H1 (cell line): ENCODE data around the gene CAMKMT. TPM values are rescaled to one million over a fixed set of nuclear protein-coding genes. Genes with fewer than 3 reads are reported as not detected.

Experiments
- CHD7 ChIP-seq: fragments of 300-600 bp; sonication (generic); IDR thresholded peaks from 2 replicates; pipeline ENCODE4 v1.7.1; 2012; ENCODE audit warnings: low read length, moderate library complexity, mild to moderate bottlenecking, inconsistent platforms; ENCODE audit not compliant: insufficient replicate concordance
- HDAC2 ChIP-seq, 2 experiments: fragments of 300-600 bp in 1 of 2; sonication (generic) in 1 of 2; IDR thresholded peaks; 2 replicates each; pipeline ENCODE4 v1.6.1; 2011 to 2012; ENCODE audit warnings: low read depth in 2 of 2, low read length in 2 of 2, mild to moderate bottlenecking in 2 of 2, moderate library complexity in 2 of 2, borderline replicate concordance in 1 of 2, inconsistent platforms in 1 of 2
- HDAC6 ChIP-seq: IDR thresholded peaks from one replicate; pipeline ENCODE4 v1.7.1; 2012; ENCODE audit warnings: low read depth, mild to moderate bottlenecking, inconsistent platforms, low read length, moderate library complexity
- SP4 ChIP-seq: IDR thresholded peaks from 2 replicates; pipeline ENCODE4 v1.6.1; 2012; ENCODE audit warnings: low read length, inconsistent platforms
- TAF1 ChIP-seq: IDR thresholded peaks from 2 replicates; pipeline ENCODE4 v1.6.1; 2011; ENCODE audit warnings: mild to moderate bottlenecking, low read depth, low read length
- polyA plus RNA-seq, 7 experiments: library from polyadenylated mRNA; depleted of rRNA in 3 of 7; stranded (reverse) in 5 of 7; unstranded in 2 of 7; fragments of >200 nt in 5 of 7; fragments of 200-250 nt in 2 of 7; gene quantifications; 1 replicate in 5 of 7; 2 replicates in 1 of 7; 4 replicates in 1 of 7; pipeline versions ENCODE4 v1.2.1 to v1.2.3, GENCODE V29; 2011 to 2013; ENCODE audit warnings: missing spikeins in 2 of 7, mixed read lengths in 2 of 7
- total RNA-seq: library from RNA; stranded (reverse); fragmentation: NEBNext Ultra II Directional; extraction: Animal tissue kit (Norgen Biotek cat#: 25700); gene quantifications from 2 replicates; pipeline ENCODE4 v1.2.1, GENCODE V29; 2021

The CAMKMT gene
- total and polyA plus RNA-seq, 2 of the 8 experiments (the other 6 are each of a cell fraction or from before 2014, with no cell fraction given), result 14.7 to 22.4 TPM

GRCh38 chr2:44722026-44722625 lies 360.4 kb downstream of the CAMKMT start (continued):
- TF ChIP-seq CHD7, result no peak
- no peak for TF ChIP-seq HDAC2 (IDR thresholded peaks at IDR 0.05; ENCODE audit: borderline replicate concordance in 1 of 2, low read depth in 2 of 2, low read length in 2 of 2)
- no peak for TF ChIP-seq SP4
- no peak for TF ChIP-seq TAF1
- TF ChIP-seq HDAC6, result no peak
